ENCODE measurements around the gene ABR. TPM values are rescaled to one million over a fixed set of nuclear protein-coding genes. Genes with fewer than 3 reads are reported as not detected.

ABR gene
- total and polyA plus RNA-seq, 2 of the 13 experiments (the other 11 are each of a cell fraction or from before 2014, with no cell fraction given) = 12.4 to 40.4 TPM

DNA sequence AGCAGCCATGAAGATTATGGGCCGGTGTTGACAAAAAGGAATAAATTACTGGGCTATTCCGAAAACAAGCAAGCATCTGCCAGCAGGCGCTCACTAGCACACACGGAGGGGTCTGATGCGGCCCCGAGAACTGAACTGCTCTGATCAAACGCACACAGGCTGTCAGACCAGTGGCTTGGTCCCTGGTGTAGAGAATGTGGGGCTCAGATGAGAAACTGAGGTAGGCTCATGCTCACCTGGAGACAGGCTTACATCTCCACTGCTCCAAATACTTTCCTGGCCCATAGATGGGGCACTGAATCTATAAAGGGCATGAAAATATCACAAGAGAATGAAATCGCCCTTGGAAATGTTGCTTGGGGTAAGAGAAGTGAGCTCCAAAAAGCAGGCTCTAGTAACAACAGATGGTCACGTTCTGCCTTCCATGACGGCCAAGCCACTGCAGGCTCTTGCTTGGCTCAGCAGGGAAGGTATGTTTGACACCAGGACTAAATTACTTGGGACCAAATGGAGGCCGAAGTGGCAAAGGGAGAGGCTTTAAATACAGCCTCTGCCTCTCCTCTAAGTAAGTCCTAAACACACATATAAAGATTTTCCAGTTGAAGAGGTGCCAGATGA lies 5.4 kb downstream of the ABR start:
- Histone ChIP-seq H3K27ac (ENCODE audit: extremely low read length, insufficient read depth, low read length) (no peak overlapping the region), H3K9ac (ENCODE audit: insufficient read depth, low read depth, low read length) (no peak overlapping the region), H3K9me3 (ENCODE audit: low read length) (no peaks in the 10 kb centered on the region), H2AFZ (ENCODE audit: low read length) (no peak overlapping the region), H3K4me1 (ENCODE audit: insufficient read depth, low read length) (no peaks in the 10 kb centered on the region), H3K36me3 (replicated peaks in 1 of 2; ENCODE audit: control insufficient read depth in 1 of 2, insufficient read depth in 2 of 2, low read length in 2 of 2) (no peaks in the 10 kb centered on the region), H3K79me2 (ENCODE audit: insufficient read depth, low read length) (no peaks in the 10 kb centered on the region), H3K4me2 (ENCODE audit: low read depth, low read length) (no peak overlapping the region), H3K4me3 (replicated peaks in 1 of 3; ENCODE audit: insufficient read depth in 1 of 3, low read depth in 2 of 3, low read length in 3 of 3) (no peak overlapping the region), H4K20me1 (ENCODE audit: insufficient read depth, low read length) (no peaks in the 10 kb centered on the region), H3K27me3 (ENCODE audit: control insufficient read depth in 1 of 2, insufficient read depth in 2 of 2, low read length in 2 of 2) (peaks cover 14 to 69% of the 10 kb centered on the region in 2 experiments)
- BruUV-seq (replicated peaks) = no TSS peak
- ATAC-seq = no peak
- WGBS (ENCODE audit: low lambda C conversion rate) = 7% methylated on average over 11 of the region's 11 CpGs
- TF ChIP-seq MBNL3 (CRISPR knock-in tag; conservative IDR thresholded peaks at IDR 0.05) (no peak), THAP7 (CRISPR knock-in tag; IDR thresholded peaks at IDR 0.05) (no peak), PLSCR1 (CRISPR knock-in tag; IDR thresholded peaks at IDR 0.05; ENCODE audit: borderline replicate concordance) (no peak), ZNF251 (CRISPR knock-in tag; IDR thresholded peaks at IDR 0.05) (no peak), MED8 (CRISPR knock-in tag; IDR thresholded peaks at IDR 0.05; ENCODE audit: insufficient replicate concordance) (no peak), ZNF10 (CRISPR knock-in tag; IDR thresholded peaks at IDR 0.05; ENCODE audit: borderline replicate concordance, low read depth) (no peak), ZNF513 (CRISPR knock-in tag; conservative IDR thresholded peaks at IDR 0.05) (no peak), JUND (CRISPR knock-in tag; IDR thresholded peaks at IDR 0.05) (no peak), ZNF496 (CRISPR knock-in tag; IDR thresholded peaks at IDR 0.05; ENCODE audit: insufficient replicate concordance) (no peak), ZSCAN21 (CRISPR knock-in tag; IDR thresholded peaks at IDR 0.05; ENCODE audit: borderline replicate concordance) (no peak)
- TF ChIP-seq, protein P1, sequence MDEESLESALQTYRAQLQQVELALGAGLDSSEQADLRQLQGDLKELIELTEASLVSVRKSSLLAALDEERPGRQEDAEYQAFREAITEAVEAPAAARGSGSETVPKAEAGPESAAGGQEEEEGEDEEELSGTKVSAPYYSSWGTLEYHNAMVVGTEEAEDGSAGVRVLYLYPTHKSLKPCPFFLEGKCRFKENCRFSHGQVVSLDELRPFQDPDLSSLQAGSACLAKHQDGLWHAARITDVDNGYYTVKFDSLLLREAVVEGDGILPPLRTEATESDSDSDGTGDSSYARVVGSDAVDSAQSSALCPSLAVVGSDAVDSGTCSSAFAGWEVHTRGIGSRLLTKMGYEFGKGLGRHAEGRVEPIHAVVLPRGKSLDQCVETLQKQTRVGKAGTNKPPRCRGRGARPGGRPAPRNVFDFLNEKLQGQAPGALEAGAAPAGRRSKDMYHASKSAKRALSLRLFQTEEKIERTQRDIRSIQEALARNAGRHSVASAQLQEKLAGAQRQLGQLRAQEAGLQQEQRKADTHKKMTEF (CRISPR knock-in tag; IDR thresholded peaks at IDR 0.05) = no peak
- TF ChIP-seq, protein P2, sequence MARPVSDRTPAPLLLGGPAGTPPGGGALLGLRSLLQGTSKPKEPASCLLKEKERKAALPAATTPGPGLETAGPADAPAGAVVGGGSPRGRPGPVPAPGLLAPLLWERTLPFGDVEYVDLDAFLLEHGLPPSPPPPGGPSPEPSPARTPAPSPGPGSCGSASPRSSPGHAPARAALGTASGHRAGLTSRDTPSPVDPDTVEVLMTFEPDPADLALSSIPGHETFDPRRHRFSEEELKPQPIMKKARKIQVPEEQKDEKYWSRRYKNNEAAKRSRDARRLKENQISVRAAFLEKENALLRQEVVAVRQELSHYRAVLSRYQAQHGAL (CRISPR knock-in tag; IDR thresholded peaks at IDR 0.05; ENCODE audit: not compliant biosample characterization) = no peak
- TF ChIP-seq, protein P3, sequence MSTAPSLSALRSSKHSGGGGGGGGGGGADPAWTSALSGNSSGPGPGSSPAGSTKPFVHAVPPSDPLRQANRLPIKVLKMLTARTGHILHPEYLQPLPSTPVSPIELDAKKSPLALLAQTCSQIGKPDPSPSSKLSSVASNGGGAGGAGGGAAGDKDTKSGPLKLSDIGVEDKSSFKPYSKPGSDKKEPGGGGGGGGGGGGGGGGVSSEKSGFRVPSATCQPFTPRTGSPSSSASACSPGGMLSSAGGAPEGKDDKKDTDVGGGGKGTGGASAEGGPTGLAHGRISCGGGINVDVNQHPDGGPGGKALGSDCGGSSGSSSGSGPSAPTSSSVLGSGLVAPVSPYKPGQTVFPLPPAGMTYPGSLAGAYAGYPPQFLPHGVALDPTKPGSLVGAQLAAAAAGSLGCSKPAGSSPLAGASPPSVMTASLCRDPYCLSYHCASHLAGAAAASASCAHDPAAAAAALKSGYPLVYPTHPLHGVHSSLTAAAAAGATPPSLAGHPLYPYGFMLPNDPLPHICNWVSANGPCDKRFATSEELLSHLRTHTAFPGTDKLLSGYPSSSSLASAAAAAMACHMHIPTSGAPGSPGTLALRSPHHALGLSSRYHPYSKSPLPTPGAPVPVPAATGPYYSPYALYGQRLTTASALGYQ (CRISPR knock-in tag; IDR thresholded peaks at IDR 0.05) = no peak
- TF ChIP-seq, protein P4, sequence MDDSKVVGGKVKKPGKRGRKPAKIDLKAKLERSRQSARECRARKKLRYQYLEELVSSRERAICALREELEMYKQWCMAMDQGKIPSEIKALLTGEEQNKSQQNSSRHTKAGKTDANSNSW (CRISPR knock-in tag; IDR thresholded peaks at IDR 0.05; ENCODE audit: borderline replicate concordance) = no peak
- POLR2A ChIA-PET = no interaction called here
- no peak for FAIRE-seq
- CTCF ChIA-PET (ENCODE audit: low intra/inter-chr PET ratio, low total read pairs) = no interaction called here
- in situ Hi-C loops (cut with HindIII; ENCODE audit: extremely low pct_ligation_motif_present, low pct_unique_long_range_greater_than_20kb) (no loop called here), intact Hi-C loops (cut with micrococcal nuclease; ENCODE audit: unreplicated experiment) (no loop called here)
- no peak for DNase-seq (ENCODE audit: low spot score)
